ENCODE results near the gene CCDC124.
"Not testable (repeated sequence)": the region's sequence is repeated elsewhere in the genome, so short reads cannot be mapped to it uniquely, and the experiment has no call there.

Gene CCDC124, protein sequence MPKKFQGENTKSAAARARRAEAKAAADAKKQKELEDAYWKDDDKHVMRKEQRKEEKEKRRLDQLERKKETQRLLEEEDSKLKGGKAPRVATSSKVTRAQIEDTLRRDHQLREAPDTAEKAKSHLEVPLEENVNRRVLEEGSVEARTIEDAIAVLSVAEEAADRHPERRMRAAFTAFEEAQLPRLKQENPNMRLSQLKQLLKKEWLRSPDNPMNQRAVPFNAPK

DNA sequence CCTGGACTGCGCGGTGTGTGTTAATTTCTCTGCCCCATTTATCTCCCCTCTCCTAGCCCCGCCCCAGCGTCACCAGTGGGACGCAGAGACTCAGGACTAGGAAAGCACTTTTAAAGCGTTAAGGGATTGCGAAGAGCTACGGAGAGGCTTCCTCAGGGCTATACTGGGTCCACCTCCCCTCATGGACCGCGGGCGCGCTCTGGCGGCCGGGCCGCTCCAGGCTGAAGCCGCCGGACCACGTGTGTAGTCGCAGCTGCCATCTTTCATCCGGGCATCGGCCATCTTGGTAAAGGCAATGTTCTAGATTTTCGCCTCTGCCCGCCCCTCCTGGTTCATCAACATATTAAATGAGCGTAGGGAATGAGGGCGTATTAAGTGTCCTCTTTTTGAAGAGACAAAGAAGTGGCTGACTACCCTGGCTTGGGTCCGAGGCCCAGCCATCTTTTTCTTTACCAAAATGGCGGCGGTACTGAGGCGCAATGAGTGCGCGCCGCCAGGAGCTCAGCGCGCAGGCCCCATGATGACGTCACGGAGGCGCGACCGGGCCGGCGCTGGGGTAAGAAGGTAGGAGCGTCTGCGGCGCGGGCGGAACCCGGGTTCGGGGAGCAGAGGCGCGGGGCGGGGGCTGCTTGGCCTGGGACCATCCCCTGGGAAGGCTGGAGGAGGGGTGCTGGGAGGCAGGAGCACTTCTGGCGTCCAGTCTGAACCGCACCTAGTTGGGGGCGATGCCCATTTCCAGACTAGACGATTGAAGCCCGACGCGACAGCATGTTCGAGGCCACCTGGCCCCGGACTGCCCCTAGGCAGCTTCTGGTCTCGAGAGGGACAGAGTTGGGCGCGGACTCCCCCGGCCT lies at the start of gene CCDC124:
TSS of gene CCDC124 (plus strand) at position 531 of the 854 bp plus-strand sequence. CDS start 3,406 bp downstream, outside the sequence.
- peak; percentile 97 for TF ChIP-seq CTCF (IDR thresholded peaks at IDR 0.05; ENCODE audit: low read depth, low read length)
- peak within 1 kb of the TSS; percentile 74 to 92 for H3K4me3 ChIP-seq (replicated peaks in 1 of 2; ENCODE audit: low read depth in 2 of 2, low read length in 2 of 2)
- DNase-seq (ENCODE audit: low read depth in 2 of 2) = peak; percentile 94

DNA sequence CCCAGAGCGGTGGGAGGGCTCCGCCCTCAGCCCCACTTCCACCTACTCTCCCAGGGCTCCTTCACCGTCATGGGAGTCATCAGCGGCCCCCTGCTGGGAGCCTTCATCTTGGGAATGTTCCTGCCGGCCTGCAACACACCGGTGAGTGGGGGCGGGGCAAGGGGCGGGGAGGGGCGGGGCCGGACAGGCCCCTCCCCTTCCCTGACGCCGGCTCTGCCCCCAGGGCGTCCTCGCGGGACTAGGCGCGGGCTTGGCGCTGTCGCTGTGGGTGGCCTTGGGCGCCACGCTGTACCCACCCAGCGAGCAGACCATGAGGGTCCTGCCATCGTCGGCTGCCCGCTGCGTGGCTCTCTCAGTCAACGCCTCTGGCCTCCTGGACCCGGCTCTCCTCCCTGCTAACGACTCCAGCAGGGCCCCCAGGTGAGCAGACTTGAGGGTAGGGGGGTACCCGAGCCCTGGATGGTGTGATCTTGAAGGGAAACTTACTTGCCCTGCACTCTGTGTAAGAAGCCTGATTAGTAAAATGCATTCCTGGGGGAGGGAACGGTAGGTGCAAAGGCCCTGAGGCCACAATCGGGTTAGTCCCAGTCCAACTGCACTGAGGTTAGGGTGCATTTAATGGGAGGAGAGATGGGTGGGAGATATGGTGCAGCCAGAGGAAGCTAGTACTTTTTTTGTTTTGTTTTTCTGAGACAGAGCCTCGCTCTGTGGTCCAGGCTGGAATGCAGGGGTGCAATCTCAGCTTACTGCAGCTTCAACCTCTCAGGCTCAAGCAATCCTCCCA lies 49.0 kb upstream of the CCDC124 start:
- H3K4me3 ChIP-seq (replicated peaks in 1 of 2; ENCODE audit: low read depth in 2 of 2, low read length in 2 of 2) = no peak overlapping the region
- TF ChIP-seq CTCF (IDR thresholded peaks at IDR 0.05; ENCODE audit: low read depth, low read length) = no peak
- DNase-seq (ENCODE audit: low read depth in 2 of 2) = no peak

DNA sequence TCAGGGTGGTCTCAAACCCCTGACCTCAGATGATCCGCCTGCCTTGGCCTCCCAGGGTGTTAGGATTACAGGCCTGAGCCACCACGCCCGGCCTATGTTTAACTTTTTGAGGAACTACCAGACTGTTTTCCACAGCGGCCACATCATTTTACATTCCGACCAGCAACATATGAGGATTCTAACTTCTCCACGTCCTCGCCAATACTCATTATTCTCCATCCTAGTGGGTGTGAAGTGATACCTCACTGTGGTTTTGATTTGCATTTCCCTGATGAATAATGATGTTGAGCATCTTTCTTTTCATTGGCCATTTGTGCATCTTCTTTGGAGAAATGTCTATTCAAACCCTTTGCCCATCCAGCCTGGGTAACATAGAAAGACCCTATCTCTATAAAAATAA lies 46.3 kb upstream of the CCDC124 start:
- TF ChIP-seq CTCF (IDR thresholded peaks at IDR 0.05; ENCODE audit: low read depth, low read length) = no peak
- H3K4me3 ChIP-seq (replicated peaks in 1 of 2; ENCODE audit: low read depth in 2 of 2, low read length in 2 of 2) = no peak overlapping the region
- DNase-seq (ENCODE audit: low read depth in 2 of 2) = no peak

DNA sequence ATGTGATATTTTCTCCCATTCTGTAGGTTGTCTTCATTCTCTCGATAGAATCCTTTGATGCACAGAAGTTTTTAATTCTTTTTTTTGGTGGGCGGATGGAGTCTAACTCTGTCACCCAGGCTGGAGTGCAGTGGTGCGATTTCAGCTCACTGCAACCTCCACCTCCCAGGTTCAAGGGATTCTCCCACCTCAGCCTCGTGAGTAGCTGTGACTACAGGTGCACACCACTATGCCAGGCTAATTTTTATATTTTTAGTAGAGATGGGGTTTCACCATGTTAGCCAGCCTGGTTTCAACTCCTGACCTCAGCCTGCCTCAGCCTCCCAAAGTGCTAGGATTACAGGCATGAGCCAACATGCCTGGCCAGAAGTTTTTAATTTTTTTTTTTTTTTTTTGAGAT lies 45.6 kb upstream of the CCDC124 start:
- not testable (repeated sequence) for DNase-seq (ENCODE audit: low read depth in 2 of 2); H3K4me3 ChIP-seq (replicated peaks in 1 of 2; ENCODE audit: low read depth in 2 of 2, low read length in 2 of 2)

DNA sequence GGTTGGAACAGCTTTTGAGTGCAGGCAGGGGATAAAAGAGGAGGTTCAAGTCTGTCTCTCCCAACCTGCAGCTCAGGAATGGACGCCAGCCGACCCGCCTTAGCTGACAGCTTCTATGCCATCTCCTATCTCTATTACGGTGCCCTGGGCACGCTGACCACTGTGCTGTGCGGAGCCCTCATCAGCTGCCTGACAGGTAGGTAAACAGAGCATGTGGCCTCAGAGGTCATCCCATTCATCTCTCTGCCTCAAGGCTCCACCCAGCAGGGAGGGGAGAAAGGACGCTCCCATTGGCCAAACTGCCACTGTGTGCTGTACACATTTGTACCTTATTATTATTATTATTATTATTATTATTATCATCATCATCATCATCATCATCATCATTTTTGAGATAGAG lies 44.6 kb upstream of the CCDC124 start:
- no peak for DNase-seq (ENCODE audit: low read depth in 2 of 2)
- no peak for TF ChIP-seq CTCF (IDR thresholded peaks at IDR 0.05; ENCODE audit: low read depth, low read length)
- H3K4me3 ChIP-seq (replicated peaks in 1 of 2; ENCODE audit: low read depth in 2 of 2, low read length in 2 of 2) = no peak overlapping the region

DNA sequence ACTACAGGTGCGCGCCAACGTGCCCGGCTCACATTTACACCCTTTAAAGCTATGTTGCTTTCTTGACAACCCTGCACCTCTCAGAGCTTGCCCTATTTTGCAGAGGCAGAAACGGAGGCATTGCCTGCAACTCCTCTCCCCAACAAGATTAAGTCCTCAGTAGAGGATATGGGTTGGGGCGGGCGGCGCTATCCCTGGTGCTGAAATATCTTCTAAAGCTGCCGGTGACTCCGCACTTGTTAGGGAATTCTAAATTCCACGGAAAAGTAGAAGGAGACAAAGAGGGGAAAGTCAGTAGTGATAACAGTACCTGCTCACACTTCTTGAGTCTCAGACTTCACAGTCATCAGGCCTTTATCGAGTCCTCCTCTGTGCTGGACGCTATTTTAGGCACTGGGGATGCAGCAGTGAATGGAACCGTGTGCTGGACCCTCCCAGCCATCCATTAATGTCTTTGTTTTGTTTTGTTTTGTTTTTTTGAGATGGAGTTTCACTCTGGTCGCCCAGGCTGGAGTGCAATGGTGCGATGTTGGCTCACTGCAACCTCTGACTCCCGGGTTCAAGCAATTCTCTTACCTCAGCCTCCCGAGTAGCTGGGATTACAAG lies 43.1 kb upstream of the CCDC124 start:
- H3K4me3 ChIP-seq (replicated peaks in 1 of 2; ENCODE audit: low read depth in 2 of 2, low read length in 2 of 2) = no peak overlapping the region
- DNase-seq (ENCODE audit: low read depth in 2 of 2) = peak; percentile 56 to 61
- no peak for TF ChIP-seq CTCF (IDR thresholded peaks at IDR 0.05; ENCODE audit: low read depth, low read length)
